DOHH2 (cell line): ENCODE results near the gene KLK15.

Source experiments
- H3F3A ChIP-seq: fragments of 200-600 bp; sonication (generic), shearing (Covaris generic); 2 replicates; pipeline ENCODE4 v1.6.0; 2016; ENCODE audit warnings: antibody characterized with exemption, mild to moderate bottlenecking; ENCODE audit not compliant: control insufficient read depth, insufficient read depth
- H3K27ac ChIP-seq: fragments of 200-600 bp; sonication (generic); 2 replicates; pipeline ENCODE4 v1.5.1; 2014; ENCODE audit warnings: low read depth, mild to moderate bottlenecking, low read length, moderate library complexity
- H3K27me3 ChIP-seq: fragments of 200-600 bp; sonication (generic); 2 replicates; pipeline ENCODE4 v1.6.1; 2014; ENCODE audit warnings: mild to moderate bottlenecking, low read length, mixed read lengths; ENCODE audit not compliant: control insufficient read depth
- H3K36me3 ChIP-seq: fragments of 200-600 bp; sonication (generic); 2 replicates; pipeline ENCODE4 v1.6.1; 2014; ENCODE audit warnings: mild to moderate bottlenecking, low read length, moderate library complexity, mixed read lengths; ENCODE audit not compliant: control insufficient read depth
- H3K4me1 ChIP-seq: fragments of 200-600 bp; sonication (generic); 2 replicates; pipeline ENCODE4 v1.6.1; 2014; ENCODE audit warnings: mild to moderate bottlenecking, low read length, mixed read lengths; ENCODE audit not compliant: control insufficient read depth
- H3K4me2 ChIP-seq: fragments of 200-600 bp; sonication (generic); 2 replicates; pipeline ENCODE4 v1.6.0; 2014; ENCODE audit warnings: mild to moderate bottlenecking, low read length, moderate library complexity
- H3K4me3 ChIP-seq: fragments of 200-600 bp; sonication (generic); 2 replicates; pipeline ENCODE4 v1.5.1; 2014; ENCODE audit warnings: mild to moderate bottlenecking, low read length, mixed read lengths
- H3K79me2 ChIP-seq: fragments of 200-600 bp; sonication (generic); 2 replicates; pipeline ENCODE4 v1.6.1; 2014; ENCODE audit warnings: mild to moderate bottlenecking, low read length, mixed read lengths; ENCODE audit not compliant: control insufficient read depth
- H3K9me2 ChIP-seq: fragments of 200-600 bp; sonication (generic); replicated peaks from 2 replicates; pipeline ENCODE4 v1.6.1; 2014; ENCODE audit warnings: mild to moderate bottlenecking, low read length, mixed read lengths; ENCODE audit not compliant: control insufficient read depth
- H3K9me3 ChIP-seq: fragments of 200-600 bp; sonication (generic); 2 replicates; pipeline ENCODE4 v1.6.1; 2014; ENCODE audit warnings: antibody characterized with exemption, low read length, mixed read lengths; ENCODE audit not compliant: control insufficient read depth, insufficient read depth
- H4K20me1 ChIP-seq: fragments of 200-600 bp; sonication (generic); 2 replicates; pipeline ENCODE4 v1.6.0; 2014; ENCODE audit warnings: low read depth, mild to moderate bottlenecking, antibody characterized with exemption, low read length, moderate library complexity; ENCODE audit not compliant: control insufficient read depth, insufficient read depth
- EZH2phosphoT487 ChIP-seq: fragments of 200-600 bp; sonication (generic); IDR thresholded peaks from 2 replicates; pipeline ENCODE4 v1.6.1; 2017; ENCODE audit warnings: borderline replicate concordance, mild to moderate bottlenecking, antibody characterized with exemption, low read length, moderate library complexity, mixed read lengths
- TF ChIP-seq, protein P1 (sequence below): fragments of 200-600 bp; sonication (generic); IDR thresholded peaks from one replicate; pipeline ENCODE4 v1.5.1; 2014; ENCODE audit warnings: antibody characterized with exemption, mild to moderate bottlenecking, low read depth, low read length; ENCODE audit not compliant: poor library complexity, severe bottlenecking

KLK15 gene

GRCh38 chr19:50803633-50804419, 29.5 kb downstream of the KLK15 start:
- Histone ChIP-seq H3K9me3 (no peaks in the 10 kb centered on the region), H3K27ac (peak overlapping the region; percentile 86), H3K27me3 (no peaks in the 10 kb centered on the region), H3K4me1 (peaks cover 23% of the 10 kb centered on the region), H4K20me1 (peaks cover 25% of the 10 kb centered on the region), H3K36me3 (peaks cover 51% of the 10 kb centered on the region), H3K79me2 (peaks cover 56% of the 10 kb centered on the region), H3K4me3 (peak overlapping the region; percentile 89), H3K9me2 (no peaks in the 10 kb centered on the region), H3F3A (peaks cover 24% of the 10 kb centered on the region), H3K4me2 (peak overlapping the region; percentile 71)
- no peak for TF ChIP-seq EZH2phosphoT487
- TF ChIP-seq, protein P1, sequence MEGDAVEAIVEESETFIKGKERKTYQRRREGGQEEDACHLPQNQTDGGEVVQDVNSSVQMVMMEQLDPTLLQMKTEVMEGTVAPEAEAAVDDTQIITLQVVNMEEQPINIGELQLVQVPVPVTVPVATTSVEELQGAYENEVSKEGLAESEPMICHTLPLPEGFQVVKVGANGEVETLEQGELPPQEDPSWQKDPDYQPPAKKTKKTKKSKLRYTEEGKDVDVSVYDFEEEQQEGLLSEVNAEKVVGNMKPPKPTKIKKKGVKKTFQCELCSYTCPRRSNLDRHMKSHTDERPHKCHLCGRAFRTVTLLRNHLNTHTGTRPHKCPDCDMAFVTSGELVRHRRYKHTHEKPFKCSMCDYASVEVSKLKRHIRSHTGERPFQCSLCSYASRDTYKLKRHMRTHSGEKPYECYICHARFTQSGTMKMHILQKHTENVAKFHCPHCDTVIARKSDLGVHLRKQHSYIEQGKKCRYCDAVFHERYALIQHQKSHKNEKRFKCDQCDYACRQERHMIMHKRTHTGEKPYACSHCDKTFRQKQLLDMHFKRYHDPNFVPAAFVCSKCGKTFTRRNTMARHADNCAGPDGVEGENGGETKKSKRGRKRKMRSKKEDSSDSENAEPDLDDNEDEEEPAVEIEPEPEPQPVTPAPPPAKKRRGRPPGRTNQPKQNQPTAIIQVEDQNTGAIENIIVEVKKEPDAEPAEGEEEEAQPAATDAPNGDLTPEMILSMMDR = no peak

- Histone ChIP-seq H3K36me3 (peaks cover 78% of the 10 kb centered on the region), H3K4me2 (no peak overlapping the region), H3K4me1 (peaks cover 29% of the 10 kb centered on the region), H3K4me3 (no peak overlapping the region), H3K9me2 (no peaks in the 10 kb centered on the region), H3K9me3 (no peaks in the 10 kb centered on the region), H3K27me3 (no peaks in the 10 kb centered on the region), H3K79me2 (peaks cover 58% of the 10 kb centered on the region), H3F3A (peaks cover 45% of the 10 kb centered on the region), H4K20me1 (peaks cover 37% of the 10 kb centered on the region), H3K27ac (no peak overlapping the region)
- TF ChIP-seq EZH2phosphoT487 = no peak
- TF ChIP-seq, protein P1 = no peak
These were observed 32.3 kb downstream of the KLK15 start for GRCh38 chr19:50801107-50801506.

GRCh38 chr19:50799547-50799851, 33.9 kb downstream of the KLK15 start:
- peaks cover 52% of the 10 kb centered on the region for H3K79me2 ChIP-seq
- H3K27me3 ChIP-seq = no peaks in the 10 kb centered on the region
- peaks cover 86% of the 10 kb centered on the region for H3K36me3 ChIP-seq
- no peaks in the 10 kb centered on the region for H3K9me2 ChIP-seq
- TF ChIP-seq, protein P1 = no peak
- TF ChIP-seq EZH2phosphoT487 = no peak
- peaks cover 33% of the 10 kb centered on the region for H3K4me1 ChIP-seq
- no peak overlapping the region for H3K4me3 ChIP-seq
- no peak overlapping the region for H3K4me2 ChIP-seq
- H4K20me1 ChIP-seq = peaks cover 37% of the 10 kb centered on the region
- no peaks in the 10 kb centered on the region for H3K9me3 ChIP-seq
- no peak overlapping the region for H3K27ac ChIP-seq
- peaks cover 56% of the 10 kb centered on the region for H3F3A ChIP-seq
